ENCODE results near the gene ARFRP1. TPM values are rescaled to one million over a fixed set of nuclear protein-coding genes. Genes with fewer than 3 reads are reported as not detected.

Gene ARFRP1
- total RNA-seq, 1 donor from 2014 or later, result 46.1 TPM

DNA sequence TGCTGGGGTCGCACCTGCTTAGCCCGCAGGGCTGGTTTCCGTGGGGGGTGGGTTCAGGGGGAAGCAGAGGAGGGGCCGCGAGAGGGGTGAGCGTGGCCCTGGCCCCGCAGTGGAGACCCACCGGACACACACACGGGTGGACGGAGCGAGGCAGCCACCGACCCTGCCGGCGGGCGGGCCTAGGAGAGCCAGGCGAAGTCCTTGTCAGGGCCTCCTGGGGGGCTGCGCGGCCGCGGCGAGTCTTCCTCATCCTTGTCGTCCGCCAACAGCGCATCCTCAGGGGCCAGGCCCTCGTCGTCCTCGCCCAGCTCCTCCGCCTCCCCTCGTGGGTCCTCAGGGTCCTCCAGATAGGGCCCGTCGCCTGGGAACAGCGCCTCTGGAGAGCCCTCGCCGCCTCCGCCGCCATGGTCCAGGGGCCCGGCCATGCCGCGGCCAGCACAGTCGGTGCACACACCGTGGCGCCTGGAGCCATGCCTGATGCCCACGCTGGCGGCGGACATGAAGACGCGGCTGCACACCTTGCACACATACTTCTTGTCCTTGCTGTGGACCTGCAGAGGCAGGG is 39.1 kb upstream of the ARFRP1 start:
- H3K4me1 Mint-ChIP-seq (ENCODE audit: unreplicated experiment), result no peaks in the 10 kb centered on the region
- no peaks in the 10 kb centered on the region for H3K9me3 Mint-ChIP-seq (ENCODE audit: unreplicated experiment)
- TF ChIP-seq CTCF (IDR thresholded peaks at IDR 0.05), result no peak
- H3K4me3 Mint-ChIP-seq (ENCODE audit: unreplicated experiment), result no peak overlapping the region
- peaks cover 7% of the 10 kb centered on the region for H3K36me3 Mint-ChIP-seq (ENCODE audit: unreplicated experiment)
- no peak overlapping the region for H3K27ac Mint-ChIP-seq (ENCODE audit: unreplicated experiment)
- H3K27me3 Mint-ChIP-seq (ENCODE audit: unreplicated experiment), result no peaks in the 10 kb centered on the region
- DNase-seq (ENCODE audit: extremely low spot score, unreplicated experiment), result no peak

- peaks cover 7% of the 10 kb centered on the region for H3K36me3 Mint-ChIP-seq (ENCODE audit: unreplicated experiment)
These were observed 38.4 kb upstream of the ARFRP1 start for GRCh38 chr20:63745961-63746731.

GRCh38 chr20:63745424-63745805 is 37.6 kb upstream of the ARFRP1 start:
- Mint-ChIP-seq H3K4me3 (ENCODE audit: unreplicated experiment) (no peak overlapping the region), H3K9me3 (ENCODE audit: unreplicated experiment) (no peaks in the 10 kb centered on the region), H3K27me3 (ENCODE audit: unreplicated experiment) (no peaks in the 10 kb centered on the region), H3K4me1 (ENCODE audit: unreplicated experiment) (no peaks in the 10 kb centered on the region), H3K36me3 (ENCODE audit: unreplicated experiment) (peaks cover 7% of the 10 kb centered on the region), H3K27ac (ENCODE audit: unreplicated experiment) (no peak overlapping the region)
- TF ChIP-seq CTCF (IDR thresholded peaks at IDR 0.05), result no peak
- DNase-seq (ENCODE audit: extremely low spot score, unreplicated experiment), result no peak

More at GRCh38 chr20:63745961-63746731, 38.4 kb upstream of the ARFRP1 start:
- TF ChIP-seq CTCF (IDR thresholded peaks at IDR 0.05), result no peak
- no peak for DNase-seq (ENCODE audit: extremely low spot score, unreplicated experiment)
- no peak overlapping the region for H3K27ac Mint-ChIP-seq (ENCODE audit: unreplicated experiment)
- H3K9me3 Mint-ChIP-seq (ENCODE audit: unreplicated experiment), result no peaks in the 10 kb centered on the region
- H3K27me3 Mint-ChIP-seq (ENCODE audit: unreplicated experiment), result no peaks in the 10 kb centered on the region
- H3K4me3 Mint-ChIP-seq (ENCODE audit: unreplicated experiment), result no peak overlapping the region
- H3K4me1 Mint-ChIP-seq (ENCODE audit: unreplicated experiment), result no peaks in the 10 kb centered on the region

DNA sequence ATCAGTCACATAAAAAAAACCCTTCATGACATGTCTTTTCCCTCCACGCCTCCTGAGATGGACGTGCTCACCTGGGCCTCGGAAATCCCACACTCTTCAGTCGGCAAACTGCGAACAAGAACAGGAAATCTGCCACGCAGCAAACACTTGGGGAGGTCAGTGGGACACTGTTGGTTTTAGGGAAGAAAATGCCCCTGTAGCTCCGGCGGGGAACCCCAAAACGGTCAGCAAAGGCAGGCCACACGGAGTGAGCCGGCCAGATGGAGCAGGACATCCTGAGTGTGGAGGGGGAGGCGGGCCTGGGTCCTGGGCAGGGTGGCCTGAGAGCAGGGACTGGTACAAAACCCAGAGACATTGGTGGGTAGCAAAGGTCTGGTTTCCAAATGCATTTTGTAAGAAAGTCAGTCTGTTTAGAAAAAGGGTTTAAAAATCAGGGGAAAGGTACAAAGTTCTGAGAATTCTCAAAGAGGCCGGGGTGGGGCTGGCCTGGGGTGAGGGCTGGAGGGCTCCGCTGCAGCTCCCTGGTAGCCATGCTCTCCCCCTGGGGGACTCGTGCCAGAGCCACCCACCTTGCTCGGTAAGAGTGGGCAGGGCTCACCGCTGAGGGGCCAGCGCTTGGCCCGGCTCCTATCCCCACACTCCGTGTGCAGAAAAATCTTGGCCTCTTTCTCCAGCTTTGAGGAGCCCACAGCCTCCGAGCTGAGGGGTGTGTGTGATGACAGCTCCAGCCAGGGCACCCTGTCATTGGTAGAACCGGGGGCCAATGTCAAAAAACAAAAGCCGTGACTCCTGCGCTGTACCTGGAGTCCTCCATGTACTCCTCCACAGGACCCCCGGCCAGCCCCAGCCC is 37.0 kb upstream of the ARFRP1 start:
- TF ChIP-seq CTCF (IDR thresholded peaks at IDR 0.05), result no peak
- Mint-ChIP-seq H3K27me3 (ENCODE audit: unreplicated experiment) (no peaks in the 10 kb centered on the region), H3K27ac (ENCODE audit: unreplicated experiment) (no peak overlapping the region), H3K36me3 (ENCODE audit: unreplicated experiment) (peaks cover 7% of the 10 kb centered on the region), H3K9me3 (ENCODE audit: unreplicated experiment) (no peaks in the 10 kb centered on the region), H3K4me1 (ENCODE audit: unreplicated experiment) (no peaks in the 10 kb centered on the region), H3K4me3 (ENCODE audit: unreplicated experiment) (no peak overlapping the region)
- DNase-seq (ENCODE audit: extremely low spot score, unreplicated experiment), result no peak

- DNase-seq (ENCODE audit: extremely low spot score, unreplicated experiment), result no peak
- Mint-ChIP-seq H3K9me3 (ENCODE audit: unreplicated experiment) (no peaks in the 10 kb centered on the region), H3K27ac (ENCODE audit: unreplicated experiment) (no peak overlapping the region), H3K4me3 (ENCODE audit: unreplicated experiment) (no peak overlapping the region), H3K27me3 (ENCODE audit: unreplicated experiment) (no peaks in the 10 kb centered on the region), H3K4me1 (ENCODE audit: unreplicated experiment) (no peaks in the 10 kb centered on the region), H3K36me3 (ENCODE audit: unreplicated experiment) (peaks cover 7% of the 10 kb centered on the region)
- TF ChIP-seq CTCF (IDR thresholded peaks at IDR 0.05), result no peak
These were observed 36.4 kb upstream of the ARFRP1 start for GRCh38 chr20:63744158-63744557.

Measured in osteocyte (in vitro differentiated cells).